Endothelial cell of umbilical vein (primary cell): ENCODE measurements around the gene TAS2R43. TPM values are rescaled to one million over a fixed set of nuclear protein-coding genes. Genes with fewer than 3 reads are reported as not detected.
"Not testable (repeated sequence)": the region's sequence is repeated elsewhere in the genome, so short reads cannot be mapped to it uniquely, and the experiment has no call there.

Source experiments
- BruUV-seq: library from RNA; stranded (reverse); fragments of 400-500 nt; replicated peaks from 2 replicates; lab custom pipeline; 2021; lab: Mats Ljungman, UMichigan
- CTCF ChIA-PET: fragments of 300-600, 350-600 bp; sonication (Branson Sonifier 250); formaldehyde crosslinking; loops from one replicate; lab custom pipeline; 2021; ENCODE audit warnings: antibody characterized with exemption, inconsistent platforms; lab: Charles Lee
- POLR2A ChIA-PET: fragments of 300-600, 350-600 bp; sonication (Branson Sonifier 250); formaldehyde crosslinking; loops from one replicate; lab custom pipeline; 2021; ENCODE audit warnings: antibody characterized with exemption, inconsistent platforms; lab: Charles Lee
- DNase-seq: peaks from one replicate; pipeline ENCODE4 v3.0.0-alpha.2; 2011; ENCODE audit warnings: low read depth, low spot score
- FAIRE-seq: peaks from 2 replicates; lab custom pipeline; 2011; peaks lifted over from hg19 to GRCh38; lab: Jason Lieb, UNC
- H2AFZ ChIP-seq: 2 replicates; pipeline ENCODE4 v1.6.0; 2012; ENCODE audit warnings: low read depth, low read length, control low read depth, inconsistent platforms
- H3K27ac ChIP-seq: 2 replicates; pipeline ENCODE4 v1.5.1; 2011; ENCODE audit warnings: low read depth, mild to moderate bottlenecking, control low read depth, low read length, moderate library complexity; ENCODE audit not compliant: insufficient read depth
- H3K27me3 ChIP-seq, 2 experiments: 2 replicates each; pipeline versions ENCODE4 v1.6.0 to v1.6.1; 2011; ENCODE audit warnings: low read length in 2 of 2, mixed read lengths in 1 of 2; ENCODE audit not compliant: control insufficient read depth in 2 of 2, insufficient read depth in 2 of 2
- H3K36me3 ChIP-seq, 2 experiments: 2 replicates in 1 of 2; 3 replicates in 1 of 2; pipeline ENCODE4 v1.5.1; 2011; ENCODE audit warnings: low read length in 2 of 2, mild to moderate bottlenecking in 1 of 2, moderate library complexity in 1 of 2; ENCODE audit not compliant: control insufficient read depth in 2 of 2, insufficient read depth in 2 of 2; ENCODE audit errors: extremely low read depth in 1 of 2
- H3K4me1 ChIP-seq: 3 replicates; pipeline ENCODE4 v1.5.1; 2011; ENCODE audit warnings: mild to moderate bottlenecking, low read length; ENCODE audit not compliant: control insufficient read depth, insufficient read depth; ENCODE audit errors: extremely low read depth
- H3K4me2 ChIP-seq: 2 replicates; pipeline ENCODE4 v1.6.1; 2011; ENCODE audit warnings: low read length, control low read depth, mixed read lengths; ENCODE audit not compliant: insufficient read depth
- H3K4me3 ChIP-seq, 3 experiments: fragments of 200-600 bp in 1 of 3; sonication (generic), shearing (Covaris generic) in 1 of 3; replicated peaks in 1 of 3; 2 replicates each; pipeline ENCODE4 v1.5.1; 2011 to 2016; ENCODE audit warnings: control low read depth in 3 of 3, low read length in 3 of 3, mild to moderate bottlenecking in 2 of 3, inconsistent platforms in 1 of 3, low read depth in 1 of 3, moderate library complexity in 1 of 3; ENCODE audit not compliant: insufficient read depth in 1 of 3
- H3K79me2 ChIP-seq: 2 replicates; pipeline ENCODE4 v1.6.0; 2012; ENCODE audit warnings: low read length, inconsistent platforms; ENCODE audit not compliant: control insufficient read depth, insufficient read depth
- H3K9ac ChIP-seq: replicated peaks from 2 replicates; pipeline ENCODE3; 2011; ENCODE audit warnings: low read length, control low read depth; ENCODE audit not compliant: insufficient read depth; ENCODE audit errors: extremely low read depth
- H3K9me1 ChIP-seq: replicated peaks from 3 replicates; pipeline ENCODE4 v1.6.0; 2011; ENCODE audit warnings: mild to moderate bottlenecking, low read length; ENCODE audit not compliant: control insufficient read depth, insufficient read depth; ENCODE audit errors: extremely low read depth
- H3K9me3 ChIP-seq: replicated peaks from 2 replicates; pipeline ENCODE4 v1.5.1; 2012; ENCODE audit warnings: low read length, inconsistent platforms; ENCODE audit not compliant: control insufficient read depth, insufficient read depth
- H4K20me1 ChIP-seq: replicated peaks from 2 replicates; pipeline ENCODE3; 2011; ENCODE audit warnings: mild to moderate bottlenecking, low read length; ENCODE audit not compliant: control insufficient read depth, insufficient read depth; ENCODE audit errors: extremely low read depth
- dilution Hi-C: fragments of 300-500 bp; cut with MboI; formaldehyde crosslinking; loops from one replicate; pipeline ENCODE4 v1.15.0; 2019; ENCODE audit warnings: low sequenced_read_pairs; ENCODE audit not compliant: extremely low pct_ligation_motif_present
- intact Hi-C: fragments of 100-400 bp; cut with micrococcal nuclease; formaldehyde crosslinking; loops from one replicate; pipeline ENCODE4 v1.10.0; 2022
- polyA plus RNA-seq, 4 experiments: library from polyadenylated mRNA; depleted of rRNA in 3 of 4; stranded (reverse) in 3 of 4; unstranded in 1 of 4; fragments of >200 nt; gene quantifications; 2 replicates each; pipeline versions ENCODE4 v1.2.1 to v1.2.3, GENCODE V29; 2011 to 2012; ENCODE audit warnings: missing spikeins in 1 of 4
- small RNA-seq: library from RNA; depleted of rRNA; stranded (forward); fragments of <200 nt; gene quantifications from one replicate; pipeline ENCODE3, GENCODE V24; 2012; ENCODE audit warnings: low replicate concordance, low read depth; ENCODE audit not compliant: insufficient read depth, insufficient read length
- total RNA-seq: library from RNA; stranded (reverse); gene quantifications from 2 replicates; pipeline ENCODE4 v1.2.3, GENCODE V29; 2021

TAS2R43 gene
- total and polyA plus RNA-seq, 2 donors (not counting 3 experiments of a cell fraction or from before 2014, with no cell fraction given) = 0.07 to 1.8 TPM

- H3K9me1 ChIP-seq, H3K4me2 ChIP-seq, H3K4me1 ChIP-seq, FAIRE-seq, CTCF ChIA-PET, intact Hi-C loops, H3K27ac ChIP-seq, POLR2A ChIA-PET, H3K27me3 ChIP-seq, H3K36me3 ChIP-seq, H3K9me3 ChIP-seq, BruUV-seq, H3K4me3 ChIP-seq, DNase-seq, H3K79me2 ChIP-seq, dilution Hi-C loops, H2AFZ ChIP-seq, H3K9ac ChIP-seq, H4K20me1 ChIP-seq: not testable (repeated sequence)
These were observed 42.1 kb downstream of the TAS2R43 start for GRCh38 chr12:11049806-11050531.

GRCh38 chr12:11041366-11041765 lies 50.7 kb downstream of the TAS2R43 start:
- H3K4me2 ChIP-seq, H4K20me1 ChIP-seq, dilution Hi-C loops, H3K4me3 ChIP-seq, BruUV-seq, H3K4me1 ChIP-seq, H3K9me1 ChIP-seq, intact Hi-C loops, H2AFZ ChIP-seq, H3K9ac ChIP-seq, H3K9me3 ChIP-seq, H3K36me3 ChIP-seq, CTCF ChIA-PET, H3K79me2 ChIP-seq, FAIRE-seq, H3K27me3 ChIP-seq, H3K27ac ChIP-seq, DNase-seq, POLR2A ChIA-PET: not testable (repeated sequence)

Small RNA genes within 50 kb of the gene (small RNA-seq; reads per million reads assigned to genes)
- not detected for gene AC018630.1

Other genes starting within 250 kb of the TAS2R43 start
- gene PRR4, start 242.8 kb downstream of the TAS2R43 start, total RNA-seq = 2.4 and 2.8 TPM in 2 replicates
- 2.4 and 2.6 TPM in 2 replicates for gene PRR4, start 242.8 kb downstream of the TAS2R43 start, polyA plus RNA-seq
- 16.2 and 17.0 TPM in 2 replicates for gene PRH1, start 208.1 kb downstream of the TAS2R43 start, total RNA-seq
- 2.2 and 2.3 TPM in 2 replicates for gene PRH1, start 208.1 kb downstream of the TAS2R43 start, polyA plus RNA-seq
- 0.97 and 1.7 TPM in 2 replicates for gene TAS2R13, start 182.8 kb downstream of the TAS2R43 start, total RNA-seq
- gene TAS2R13, start 182.8 kb downstream of the TAS2R43 start, polyA plus RNA-seq = 0.04 and 0.08 TPM in 2 replicates
- gene PRH2, start 163.1 kb downstream of the TAS2R43 start, total RNA-seq = not detected in 2 replicates
- 0.21 TPM in 1 of 2 replicates, not detected in the other for gene PRH2, start 163.1 kb downstream of the TAS2R43 start, polyA plus RNA-seq
- gene TAS2R14, start 153.1 kb downstream of the TAS2R43 start, total RNA-seq = 3.0 and 4.2 TPM in 2 replicates
- gene TAS2R14, start 153.1 kb downstream of the TAS2R43 start, polyA plus RNA-seq = 0.76 and 0.91 TPM in 2 replicates
- 1.5 and 1.6 TPM in 2 replicates for gene TAS2R50, start 105.4 kb downstream of the TAS2R43 start, total RNA-seq
- gene TAS2R50, start 105.4 kb downstream of the TAS2R43 start, polyA plus RNA-seq = 0.12 TPM in 1 of 2 replicates, not detected in the other
- gene TAS2R20, start 94.0 kb downstream of the TAS2R43 start, total RNA-seq = 2.2 and 3.3 TPM in 2 replicates
- 0.30 and 0.48 TPM in 2 replicates for gene TAS2R20, start 94.0 kb downstream of the TAS2R43 start, polyA plus RNA-seq
- gene TAS2R19, start 69.7 kb downstream of the TAS2R43 start, total RNA-seq = 3.1 and 4.1 TPM in 2 replicates
- gene TAS2R19, start 69.7 kb downstream of the TAS2R43 start, polyA plus RNA-seq = 0.12 and 0.29 TPM in 2 replicates
- gene TAS2R31, start 60.9 kb downstream of the TAS2R43 start, total RNA-seq = 3.2 and 4.3 TPM in 2 replicates
- gene TAS2R31, start 60.9 kb downstream of the TAS2R43 start, polyA plus RNA-seq = 0.12 TPM in 1 of 2 replicates, not detected in the other
- gene TAS2R46, start 30.0 kb downstream of the TAS2R43 start, total RNA-seq = 1.4 and 2.4 TPM in 2 replicates
- 0.14 TPM in 1 of 2 replicates, not detected in the other for gene TAS2R46, start 30.0 kb downstream of the TAS2R43 start, polyA plus RNA-seq
- gene TAS2R30, start 42.3 kb upstream of the TAS2R43 start, total RNA-seq = 3.7 and 5.2 TPM in 2 replicates
- 0.26 and 0.33 TPM in 2 replicates for gene TAS2R30, start 42.3 kb upstream of the TAS2R43 start, polyA plus RNA-seq
- gene SMIM10L1, start 78.9 kb upstream of the TAS2R43 start, total RNA-seq = 10.8 and 10.9 TPM in 2 replicates
- 5.1 and 6.2 TPM in 2 replicates for gene SMIM10L1, start 78.9 kb upstream of the TAS2R43 start, polyA plus RNA-seq
- gene TAS2R42, start 94.6 kb upstream of the TAS2R43 start, total RNA-seq = not detected in 2 replicates
- not detected in 2 replicates for gene TAS2R42, start 94.6 kb upstream of the TAS2R43 start, polyA plus RNA-seq
- not detected in 2 replicates for gene PRB3, start 177.4 kb upstream of the TAS2R43 start, total RNA-seq
- not detected in 2 replicates for gene PRB3, start 177.4 kb upstream of the TAS2R43 start, polyA plus RNA-seq
- gene PRB4, start 218.1 kb upstream of the TAS2R43 start, total RNA-seq = not detected in 2 replicates
- gene PRB4, start 218.1 kb upstream of the TAS2R43 start, polyA plus RNA-seq = not detected in 2 replicates